ENCODE measurements around the gene FCGR1A. TPM values are rescaled to one million over a fixed set of nuclear protein-coding genes. Genes with fewer than 3 reads are reported as not detected.
"Not testable (repeated sequence)": the region's sequence is repeated elsewhere in the genome, so short reads cannot be mapped to it uniquely, and the experiment has no call there.

Gene FCGR1A
- total RNA-seq, 6 experiments from 2014 or later: 1.3 to 15.9 (median 3.6) TPM

DNA sequence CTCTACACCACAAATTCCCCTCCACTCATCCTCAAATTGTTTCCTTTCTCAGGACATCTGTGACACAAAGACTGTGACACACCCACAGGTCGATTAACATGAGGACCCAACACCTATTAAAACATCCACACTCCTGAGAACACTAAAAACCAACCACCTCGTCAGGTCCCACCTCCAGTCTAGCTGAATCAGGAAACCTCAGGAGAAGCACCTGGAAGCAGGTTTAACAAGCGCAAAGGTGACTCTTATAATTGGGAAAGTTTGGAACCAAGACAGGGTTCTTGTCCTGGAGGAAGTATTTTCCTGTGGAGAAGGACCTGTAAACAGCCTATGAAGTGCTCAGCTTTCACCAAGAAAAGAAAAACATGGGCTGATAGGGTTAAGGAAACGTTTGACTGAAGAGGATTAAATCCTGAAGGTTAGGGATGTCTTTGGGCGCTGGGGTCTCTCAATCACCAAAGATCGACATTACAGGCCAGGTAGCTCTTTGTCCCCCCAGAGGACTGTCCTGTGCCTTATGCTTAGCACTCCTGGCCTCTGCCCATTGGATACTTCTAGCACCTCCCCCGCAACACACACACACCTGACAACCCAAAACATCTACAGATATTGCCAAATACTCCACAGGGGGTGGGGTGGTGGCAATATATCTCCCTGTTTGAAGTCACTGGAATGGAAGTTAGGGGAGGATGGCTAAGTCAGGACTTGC is 28.4 kb downstream of the FCGR1A start:
- 50% methylated on average over 6 of the region's 7 CpGs for WGBS (ENCODE audit: insufficient coverage, low coverage, low lambda C conversion rate, missing lambda C conversion rate)
- H3K4me1 ChIP-seq; H3K36me3 ChIP-seq; H3K27ac ChIP-seq; intact Hi-C loops (cut with DNase I); H3K27me3 ChIP-seq; H3K9me3 ChIP-seq: not testable (repeated sequence)
- peak; percentile 7 to 16 (median 11) for ATAC-seq
- DNase-seq: peak in 1 of 3 donors; percentile 44
- H3K4me3 ChIP-seq: peak overlapping the region in 1 of 3 donors; percentile 39

- H3K4me1 ChIP-seq; DNase-seq; H3K27me3 ChIP-seq; H3K36me3 ChIP-seq; H3K27ac ChIP-seq; H3K9me3 ChIP-seq; intact Hi-C loops (cut with DNase I): not testable (repeated sequence)
- peak overlapping the region in 1 of 3 donors; percentile 39 for H3K4me3 ChIP-seq
- peak in 3 of 4 donors; percentile 1 to 6 (median 1) for ATAC-seq
- WGBS (ENCODE audit: insufficient coverage, low coverage, low lambda C conversion rate, missing lambda C conversion rate): 7% methylated on average over 9 of the region's 14 CpGs
These were observed 29.0 kb downstream of the FCGR1A start for GRCh38 chr1:149811514-149811889.

DNA sequence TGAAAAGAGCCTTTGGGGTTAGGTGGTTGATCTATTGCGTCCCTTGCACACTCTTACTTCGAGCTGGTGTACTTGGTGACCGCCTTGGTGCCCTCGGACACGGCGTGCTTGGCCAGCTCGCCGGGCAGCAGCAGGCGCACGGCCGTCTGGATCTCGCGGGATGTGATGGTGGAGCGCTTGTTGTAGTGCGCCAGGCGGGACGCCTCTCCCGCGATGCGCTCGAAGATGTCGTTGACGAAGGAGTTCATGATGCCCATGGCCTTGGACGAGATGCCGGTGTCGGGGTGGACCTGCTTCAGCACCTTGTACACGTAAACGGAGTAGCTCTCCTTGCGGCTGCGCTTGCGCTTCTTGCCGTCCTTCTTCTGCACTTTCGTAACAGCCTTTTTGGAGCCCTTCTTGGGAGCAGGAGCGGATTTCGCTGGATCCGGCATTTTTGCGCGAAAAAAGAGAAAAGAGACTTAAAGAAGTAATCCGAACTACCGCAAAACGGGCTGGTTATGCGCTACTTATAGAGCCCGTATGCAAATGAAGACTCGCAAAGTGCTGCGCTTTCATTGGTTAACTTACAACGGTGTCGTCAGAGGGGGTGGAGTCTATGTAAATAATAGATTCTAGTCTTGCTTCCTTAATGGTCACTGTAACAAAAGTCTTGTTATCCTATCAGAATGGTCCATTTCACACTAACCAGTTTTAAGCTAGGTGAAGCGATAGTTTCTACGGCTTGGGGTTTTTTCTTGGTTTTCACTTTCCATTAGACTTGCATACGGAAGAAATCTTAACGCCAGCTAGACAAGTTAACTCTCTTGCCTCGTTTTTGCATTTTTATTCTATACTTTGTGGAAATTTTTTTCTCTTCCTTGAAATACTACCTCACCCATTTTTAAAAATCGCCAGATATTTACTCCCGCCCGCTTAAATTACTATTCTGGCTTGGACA is 29.7 kb downstream of the FCGR1A start:
- H3K27me3 ChIP-seq; H3K36me3 ChIP-seq; H3K4me1 ChIP-seq; intact Hi-C loops (cut with DNase I); H3K9me3 ChIP-seq: not testable (repeated sequence)
- DNase-seq: peak; percentile 52 to 86 (median 77)
- peak; percentile 88 to 93 (median 90) for ATAC-seq
- TF ChIP-seq POLR2A (IDR thresholded peaks at IDR 0.05): peak; percentile 85
- peak overlapping the region; percentile 22 to 56 (median 52) for H3K4me3 ChIP-seq
- H3K27ac ChIP-seq: peak overlapping the region; percentile 53 to 76 (median 65)
- 0% methylated on average over 29 of the region's 55 CpGs for WGBS (ENCODE audit: insufficient coverage, low coverage, low lambda C conversion rate, missing lambda C conversion rate)

- Histone ChIP-seq H3K4me3 (peak overlapping the region; percentile 31 to 56 (median 52)), H3K27ac (peak overlapping the region; percentile 53 to 76 (median 65))
- H3K4me1 ChIP-seq; intact Hi-C loops (cut with DNase I); H3K27me3 ChIP-seq; H3K9me3 ChIP-seq; H3K36me3 ChIP-seq: not testable (repeated sequence)
- peak; percentile 62 to 76 (median 71) for ATAC-seq
- peak; percentile 55 to 78 (median 71) for DNase-seq
- peak; percentile 93 for TF ChIP-seq POLR2A (IDR thresholded peaks at IDR 0.05)
- WGBS (ENCODE audit: insufficient coverage, low coverage, low lambda C conversion rate, missing lambda C conversion rate): 2% methylated on average over 19 of the region's 62 CpGs
These were observed 30.7 kb downstream of the FCGR1A start for GRCh38 chr1:149812893-149813801.

DNA sequence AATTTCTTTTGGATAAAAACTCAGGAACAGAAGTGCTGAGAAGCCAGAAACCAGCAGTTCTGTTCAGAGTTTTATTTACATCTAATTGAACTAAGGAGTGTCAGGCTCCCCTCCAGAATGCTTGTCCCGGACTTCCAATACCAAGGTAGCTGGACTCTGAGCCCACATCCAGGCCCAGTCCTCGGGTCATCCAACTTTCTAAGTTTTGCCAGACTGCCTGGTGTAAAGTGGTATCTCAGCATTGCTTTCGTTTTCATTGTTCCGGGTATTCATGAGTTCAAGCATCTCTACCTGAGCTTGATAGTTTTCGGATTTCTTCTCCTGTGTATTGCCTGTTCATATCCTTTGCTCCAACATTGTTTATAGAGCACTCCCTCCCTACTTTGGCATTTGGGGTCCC is 37.9 kb downstream of the FCGR1A start:
- H3K4me1 ChIP-seq; H3K4me3 ChIP-seq; H3K9me3 ChIP-seq; H3K27me3 ChIP-seq; intact Hi-C loops (cut with DNase I); H3K36me3 ChIP-seq; H3K27ac ChIP-seq; DNase-seq: not testable (repeated sequence)
- peak; percentile 66 to 79 (median 76) for ATAC-seq
- 56% methylated on average over 4 of the region's 5 CpGs for WGBS (ENCODE audit: insufficient coverage, low coverage, low lambda C conversion rate, missing lambda C conversion rate)

GRCh38 chr1:149826555-149826954 is 44.1 kb downstream of the FCGR1A start:
- H3K4me3 ChIP-seq: not testable (repeated sequence)
- no CpG with 5 or more reads among the region's 2 CpGs for WGBS (ENCODE audit: insufficient coverage, low coverage, low lambda C conversion rate, missing lambda C conversion rate)
- peak; percentile 60 to 84 (median 74) for ATAC-seq

DNA sequence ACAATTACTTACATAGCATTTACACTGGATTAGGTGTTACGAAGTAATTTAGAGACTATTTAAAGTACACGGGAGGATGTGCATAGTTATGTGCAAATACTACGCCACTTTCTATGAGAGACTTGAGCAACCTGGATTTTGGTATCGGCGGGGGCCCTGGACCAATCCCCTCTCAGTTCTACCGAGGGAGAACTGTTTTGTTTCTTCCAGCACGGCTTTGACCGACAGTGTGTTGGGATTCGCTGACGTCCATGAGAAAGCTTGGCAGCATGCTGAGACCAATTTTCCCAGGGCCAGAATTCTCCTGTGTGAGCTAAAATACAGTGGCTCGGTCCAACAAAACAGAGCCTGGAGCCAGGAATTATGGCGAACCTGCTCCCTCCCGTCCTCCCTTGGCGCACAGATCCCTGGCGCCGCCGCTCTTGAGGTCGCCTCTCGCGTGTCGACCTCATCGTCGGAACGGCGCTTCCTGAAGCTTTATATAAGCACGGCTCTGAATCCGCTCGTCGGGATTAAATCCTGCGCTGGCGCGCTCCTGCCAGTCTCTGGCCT is 49.3 kb downstream of the FCGR1A start:
- intact Hi-C loops (cut with DNase I); H3K4me3 ChIP-seq; H3K36me3 ChIP-seq; DNase-seq; H3K4me1 ChIP-seq; H3K27ac ChIP-seq; H3K27me3 ChIP-seq; H3K9me3 ChIP-seq: not testable (repeated sequence)
- peak; percentile 37 to 57 (median 50) for ATAC-seq
- no CpG with 5 or more reads among the region's 32 CpGs for WGBS (ENCODE audit: insufficient coverage, low coverage, low lambda C conversion rate, missing lambda C conversion rate)

More at GRCh38 chr1:149826555-149826954, 44.1 kb downstream of the FCGR1A start:
- intact Hi-C loops (cut with DNase I); H3K27ac ChIP-seq; H3K36me3 ChIP-seq; H3K9me3 ChIP-seq; H3K4me1 ChIP-seq; H3K27me3 ChIP-seq; DNase-seq: not testable (repeated sequence)

DNA sequence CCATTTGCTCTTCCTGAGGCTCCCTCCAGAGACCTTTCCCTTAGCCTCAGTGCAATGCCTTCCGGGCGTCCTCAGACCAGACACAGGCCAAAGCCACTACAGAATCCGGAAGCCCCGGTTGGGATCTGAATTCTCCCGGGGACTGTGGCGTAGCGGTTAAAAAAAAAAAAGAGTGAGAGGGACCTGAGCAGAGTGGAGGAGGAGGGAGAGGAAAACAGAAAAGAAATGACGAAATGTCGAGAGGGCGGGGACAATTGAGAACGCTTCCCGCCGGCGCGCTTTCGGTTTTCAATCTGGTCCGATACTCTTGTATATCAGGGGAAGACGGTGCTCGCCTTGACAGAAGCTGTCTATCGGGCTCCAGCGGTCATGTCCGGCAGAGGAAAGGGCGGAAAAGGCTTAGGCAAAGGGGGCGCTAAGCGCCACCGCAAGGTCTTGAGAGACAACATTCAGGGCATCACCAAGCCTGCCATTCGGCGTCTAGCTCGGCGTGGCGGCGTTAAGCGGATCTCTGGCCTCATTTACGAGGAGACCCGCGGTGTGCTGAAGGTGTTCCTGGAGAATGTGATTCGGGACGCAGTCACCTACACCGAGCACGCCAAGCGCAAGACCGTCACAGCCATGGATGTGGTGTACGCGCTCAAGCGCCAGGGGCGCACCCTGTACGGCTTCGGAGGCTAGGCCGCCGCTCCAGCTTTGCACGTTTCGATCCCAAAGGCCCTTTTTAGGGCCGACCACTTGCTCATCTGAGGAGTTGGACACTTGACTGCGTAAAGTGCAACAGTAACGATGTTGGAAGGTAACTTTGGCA is 50.0 kb downstream of the FCGR1A start:
- H3K27me3 ChIP-seq; DNase-seq; H3K27ac ChIP-seq; H3K4me3 ChIP-seq; intact Hi-C loops (cut with DNase I); H3K9me3 ChIP-seq; H3K4me1 ChIP-seq; H3K36me3 ChIP-seq: not testable (repeated sequence)
- WGBS (ENCODE audit: insufficient coverage, low coverage, low lambda C conversion rate, missing lambda C conversion rate): no CpG with 5 or more reads among the region's 55 CpGs
- peak; percentile 85 to 89 (median 88) for ATAC-seq

DNA sequence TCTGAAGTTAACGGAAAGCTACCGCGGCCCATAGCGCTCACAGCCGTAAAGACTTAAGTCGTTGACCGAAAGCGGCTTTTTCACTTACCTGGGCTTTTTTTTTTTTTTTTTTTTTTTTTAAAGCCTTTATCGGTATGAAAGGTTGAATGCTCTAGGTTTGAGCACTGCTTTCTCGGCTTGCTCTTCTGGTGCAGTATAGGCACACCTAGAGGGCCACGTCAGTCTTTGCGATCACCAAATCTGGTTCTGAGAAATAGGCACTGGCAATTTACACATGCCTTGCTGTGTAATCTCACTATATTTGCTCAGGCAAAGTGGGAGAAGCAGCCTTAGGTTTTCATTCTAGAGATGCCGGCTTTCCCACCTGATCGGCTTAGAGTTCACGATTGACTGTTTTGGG is 50.6 kb downstream of the FCGR1A start:
- H3K36me3 ChIP-seq; H3K27ac ChIP-seq; H3K9me3 ChIP-seq; DNase-seq; H3K4me1 ChIP-seq; intact Hi-C loops (cut with DNase I); H3K4me3 ChIP-seq; H3K27me3 ChIP-seq: not testable (repeated sequence)
- peak in 2 of 4 donors; percentile 1 to 7 for ATAC-seq
- no CpG with 5 or more reads among the region's 15 CpGs for WGBS (ENCODE audit: insufficient coverage, low coverage, low lambda C conversion rate, missing lambda C conversion rate)
